ENCODE results near the gene HTRA3. TPM values are rescaled to one million over a fixed set of nuclear protein-coding genes. Genes with fewer than 3 reads are reported as not detected.

HTRA3 gene
- total RNA-seq, 2 donors from 2014 or later: 33.8 to 124 TPM

DNA sequence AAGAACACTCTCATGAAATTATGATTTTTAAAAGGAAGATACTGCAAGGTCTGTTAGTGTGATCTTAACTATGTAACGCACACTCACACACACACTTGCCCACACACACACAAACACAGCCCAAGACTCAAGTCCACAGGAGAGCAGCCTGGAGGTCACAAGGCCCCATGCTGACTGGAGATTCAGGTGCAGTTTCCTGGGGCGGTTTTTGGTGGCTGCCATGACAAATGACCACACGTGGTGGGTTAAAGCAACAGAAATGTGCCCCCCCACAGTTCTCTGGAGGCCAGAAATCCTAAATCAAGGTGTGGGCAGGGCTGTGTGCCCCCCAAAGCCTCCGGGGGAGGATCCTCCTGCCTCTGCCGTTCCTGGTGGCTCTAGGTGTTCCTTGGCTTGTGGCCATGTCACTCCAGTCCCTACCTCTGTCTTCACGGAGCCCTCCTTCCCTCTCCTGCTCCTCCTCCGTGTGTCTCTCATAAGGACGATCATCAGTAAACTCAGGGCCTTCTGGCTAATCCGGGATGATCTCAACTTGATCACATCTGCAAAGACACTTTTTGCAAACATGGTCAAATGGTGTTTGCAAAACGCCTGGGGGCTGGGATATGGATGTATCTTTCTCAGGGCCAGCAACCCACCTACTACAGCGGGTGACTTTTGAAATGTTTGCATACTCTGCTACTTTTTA is 9.7 kb upstream of the HTRA3 start:
- Histone ChIP-seq H3K36me3 (no peaks in the 10 kb centered on the region), H3K27me3 (no peaks in the 10 kb centered on the region), H3K4me1 (peaks cover 0 to 6% of the 10 kb centered on the region in 2 donors), H3K27ac (no peak overlapping the region), H3K4me3 (no peak overlapping the region), H3K9me3 (no peaks in the 10 kb centered on the region)
- DNase-seq (ENCODE audit: low spot score): no peak
- TF ChIP-seq CTCF (IDR thresholded peaks at IDR 0.05): no peak

DNA sequence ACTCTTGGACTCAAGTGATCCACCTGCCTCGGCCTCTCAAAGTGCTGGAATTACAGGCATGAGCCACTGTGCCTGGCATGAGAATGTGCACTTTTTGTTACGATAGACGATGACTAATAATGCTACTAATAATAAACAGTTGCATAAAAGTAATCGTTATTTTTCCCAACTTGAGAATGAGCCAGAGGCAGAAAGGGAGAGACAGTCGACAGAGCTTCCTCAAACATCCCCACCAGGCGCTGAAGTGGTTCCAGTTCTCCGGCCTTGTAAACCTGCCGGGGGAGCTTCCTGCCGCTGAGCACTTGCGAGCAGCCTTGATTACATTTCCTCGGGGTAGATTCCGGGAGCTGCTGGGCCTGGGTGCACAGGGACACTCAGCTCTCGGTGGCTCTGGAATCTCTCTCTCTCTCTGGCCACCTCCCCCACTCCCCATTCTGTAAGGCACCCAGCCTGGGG is 8.9 kb upstream of the HTRA3 start:
- DNase-seq (ENCODE audit: low spot score): no peak
- Histone ChIP-seq H3K4me3 (no peak overlapping the region), H3K9me3 (no peaks in the 10 kb centered on the region), H3K27me3 (no peaks in the 10 kb centered on the region), H3K36me3 (no peaks in the 10 kb centered on the region), H3K4me1 (peaks cover 0 to 6% of the 10 kb centered on the region in 2 donors), H3K27ac (no peak overlapping the region)
- TF ChIP-seq CTCF (IDR thresholded peaks at IDR 0.05): no peak

GRCh38 chr4:8261851-8262535 is 7.6 kb upstream of the HTRA3 start:
- H3K9me3 ChIP-seq: no peaks in the 10 kb centered on the region
- TF ChIP-seq CTCF (IDR thresholded peaks at IDR 0.05): no peak
- H3K4me1 ChIP-seq: peaks cover 0 to 14% of the 10 kb centered on the region in 2 donors
- no peak for DNase-seq (ENCODE audit: low spot score)
- H3K27me3 ChIP-seq: no peaks in the 10 kb centered on the region
- H3K36me3 ChIP-seq: no peaks in the 10 kb centered on the region
- no peak overlapping the region for H3K4me3 ChIP-seq
- H3K27ac ChIP-seq: no peak overlapping the region

- Histone ChIP-seq H3K27ac (no peak overlapping the region), H3K4me1 (peaks cover 0 to 22% of the 10 kb centered on the region in 2 donors), H3K9me3 (no peaks in the 10 kb centered on the region), H3K36me3 (no peaks in the 10 kb centered on the region), H3K4me3 (no peak overlapping the region), H3K27me3 (no peaks in the 10 kb centered on the region)
- DNase-seq (ENCODE audit: low spot score): no peak
- TF ChIP-seq CTCF (IDR thresholded peaks at IDR 0.05): no peak
Measured at GRCh38 chr4:8262637-8263322, 6.8 kb upstream of the HTRA3 start.

GRCh38 chr4:8263397-8263796 is 6.2 kb upstream of the HTRA3 start:
- no peak for TF ChIP-seq CTCF (IDR thresholded peaks at IDR 0.05)
- Histone ChIP-seq H3K27ac (no peak overlapping the region), H3K4me3 (no peak overlapping the region), H3K4me1 (peaks cover 0 to 22% of the 10 kb centered on the region in 2 donors), H3K36me3 (no peaks in the 10 kb centered on the region), H3K9me3 (no peaks in the 10 kb centered on the region), H3K27me3 (no peaks in the 10 kb centered on the region)
- DNase-seq (ENCODE audit: low spot score): no peak
